HG03354 (cell line): Measurements from ENCODE around the gene SLC39A11.

Experiments
- ATAC-seq: cut with Tn5 transposase; IDR thresholded peaks from one replicate; pipeline ENCODE4 v1.9.1; 2021; ENCODE audit warnings: mild to moderate bottlenecking; ENCODE audit not compliant: unreplicated experiment, poor library complexity, severe bottlenecking

Gene SLC39A11

GRCh38 chr17:72935984-72936383 is 156.5 kb downstream of the SLC39A11 start:
- no peak for ATAC-seq

DNA sequence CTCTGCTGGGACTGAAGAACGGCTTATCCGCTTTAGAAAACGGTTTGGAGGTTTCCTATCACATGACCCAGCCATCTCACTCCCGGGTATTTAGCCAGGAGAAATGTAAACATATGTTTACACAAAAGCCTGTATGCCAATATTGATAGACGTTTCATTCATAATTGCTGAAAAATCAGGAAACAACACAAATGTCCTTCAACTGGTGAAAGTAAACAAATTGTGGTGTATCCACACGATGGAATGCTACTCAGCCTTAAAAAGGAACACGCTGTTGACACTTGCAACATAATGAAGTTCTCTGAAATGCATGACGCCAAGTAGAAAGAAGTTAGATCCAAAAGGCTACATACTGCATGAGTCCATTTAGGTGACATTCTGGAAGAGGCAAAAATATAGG is 157.6 kb downstream of the SLC39A11 start:
- no peak for ATAC-seq

GRCh38 chr17:72931635-72932034 is 160.9 kb downstream of the SLC39A11 start:
- ATAC-seq: no peak

DNA sequence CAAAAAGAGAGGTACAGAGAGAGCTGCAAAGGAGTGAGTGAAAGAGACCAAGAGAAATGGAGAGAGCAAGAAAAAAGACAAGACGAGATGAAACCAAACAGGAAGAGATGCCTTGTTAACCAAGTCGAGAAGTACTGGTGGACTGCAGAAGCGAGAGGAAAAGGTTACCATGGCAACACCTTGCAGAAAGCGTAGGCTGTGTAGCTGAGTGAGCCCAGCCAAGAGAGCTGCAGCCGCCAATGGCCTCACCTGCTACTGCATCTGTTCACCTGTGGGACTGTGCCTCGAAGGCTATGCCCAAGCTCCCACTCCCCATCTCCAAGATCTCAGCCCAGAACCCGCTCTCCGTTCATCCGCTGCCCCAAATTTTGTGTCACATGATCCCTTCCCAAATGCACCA is 161.3 kb downstream of the SLC39A11 start:
- no peak for ATAC-seq

GRCh38 chr17:72930031-72930430 is 162.5 kb downstream of the SLC39A11 start:
- ATAC-seq: no peak

DNA sequence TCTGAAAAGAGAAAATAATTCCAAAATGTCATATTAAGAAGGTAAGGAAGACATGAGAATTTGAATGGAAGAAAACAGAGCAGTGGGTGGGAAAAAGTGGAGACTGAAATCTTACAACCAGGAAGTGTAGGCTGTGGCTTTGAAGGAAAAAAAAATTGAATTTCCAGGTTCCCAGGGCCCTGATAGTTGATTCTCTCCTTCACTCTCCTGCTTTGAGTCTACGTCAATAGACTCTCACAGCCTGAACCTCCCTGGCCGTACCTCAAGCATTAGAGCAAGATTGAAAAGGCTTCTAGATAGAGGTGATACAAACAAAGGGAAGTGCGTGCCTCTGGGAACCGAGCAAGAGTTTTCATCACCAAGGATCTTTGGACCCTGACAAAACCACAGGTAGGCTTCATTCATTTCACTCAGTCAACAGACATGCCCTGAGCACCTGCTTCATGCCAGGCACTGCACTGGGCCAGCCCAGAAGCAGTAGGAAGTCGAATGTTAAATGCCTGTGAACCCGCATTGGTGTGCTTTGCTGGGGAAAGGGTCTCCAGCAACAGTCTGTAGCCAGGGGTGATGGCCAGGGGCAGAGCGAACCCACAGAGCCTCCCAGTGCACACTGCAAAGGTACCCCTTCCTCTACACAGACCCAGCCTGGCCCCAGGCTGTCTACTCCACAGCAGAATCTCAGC is 163.9 kb downstream of the SLC39A11 start:
- ATAC-seq: no peak

DNA sequence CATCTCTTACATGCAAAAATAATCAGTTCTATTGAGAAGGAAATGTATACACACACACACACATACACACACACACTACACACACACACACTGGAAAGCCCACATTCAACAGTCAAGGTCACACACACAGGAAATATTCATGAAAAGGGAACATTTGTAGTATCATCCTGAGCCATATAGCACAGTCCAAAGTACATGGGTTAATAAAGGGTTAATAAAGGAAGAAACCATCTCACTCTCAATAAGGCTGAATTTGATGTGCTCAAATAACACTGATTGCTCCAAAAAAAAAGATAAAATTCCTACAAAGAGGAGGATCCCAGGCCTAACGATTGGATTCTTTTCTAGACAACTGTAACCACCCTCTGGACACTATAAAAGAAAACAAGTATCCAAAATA is 164.7 kb downstream of the SLC39A11 start:
- ATAC-seq: no peak

- no peak for ATAC-seq
These were observed 165.3 kb downstream of the SLC39A11 start for GRCh38 chr17:72927146-72927545.

- ATAC-seq: no peak
These were observed 166.3 kb downstream of the SLC39A11 start for GRCh38 chr17:72926171-72926570.

DNA sequence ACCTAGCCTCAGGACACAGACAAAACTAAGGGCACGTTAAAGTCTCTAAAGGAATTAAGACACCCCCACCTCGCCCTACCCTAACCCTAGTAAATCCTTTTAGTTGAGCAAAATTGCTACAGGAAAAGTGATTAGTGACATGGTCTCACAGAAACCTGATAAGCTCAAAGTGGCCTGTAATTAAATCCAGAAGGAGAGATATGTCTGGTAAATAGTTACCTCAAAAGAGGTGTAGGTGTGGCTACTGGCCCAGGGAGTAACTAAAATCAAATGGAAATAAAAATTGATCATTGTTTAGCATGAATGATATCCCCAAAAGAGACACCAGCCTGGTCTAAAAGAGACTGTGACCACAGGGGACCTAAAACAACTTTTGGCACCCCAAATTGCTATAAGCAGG is 168.3 kb downstream of the SLC39A11 start:
- no peak for ATAC-seq

GRCh38 chr17:72922219-72922618 is 170.3 kb downstream of the SLC39A11 start:
- no peak for ATAC-seq

GRCh38 chr17:72921347-72922054 is 171.0 kb downstream of the SLC39A11 start:
- no peak for ATAC-seq

DNA sequence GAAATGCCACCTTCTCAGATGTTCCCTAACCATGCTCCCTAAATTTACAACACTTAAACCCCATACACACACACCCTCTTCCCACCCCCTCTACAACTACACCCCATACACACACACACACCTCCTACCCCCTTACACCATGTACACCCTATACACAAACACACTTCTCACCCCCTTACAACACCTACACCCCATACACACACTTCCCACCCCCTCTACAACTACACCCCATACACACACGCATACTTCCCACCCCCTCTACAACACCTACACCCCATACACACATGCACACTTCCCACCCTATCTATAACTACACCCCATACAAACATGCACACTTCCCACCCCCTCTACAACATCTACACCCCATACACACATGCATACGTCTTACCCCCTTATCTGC is 172.0 kb downstream of the SLC39A11 start:
- ATAC-seq: no peak

GRCh38 chr17:72916991-72917390 is 175.5 kb downstream of the SLC39A11 start:
- ATAC-seq: no peak

DNA sequence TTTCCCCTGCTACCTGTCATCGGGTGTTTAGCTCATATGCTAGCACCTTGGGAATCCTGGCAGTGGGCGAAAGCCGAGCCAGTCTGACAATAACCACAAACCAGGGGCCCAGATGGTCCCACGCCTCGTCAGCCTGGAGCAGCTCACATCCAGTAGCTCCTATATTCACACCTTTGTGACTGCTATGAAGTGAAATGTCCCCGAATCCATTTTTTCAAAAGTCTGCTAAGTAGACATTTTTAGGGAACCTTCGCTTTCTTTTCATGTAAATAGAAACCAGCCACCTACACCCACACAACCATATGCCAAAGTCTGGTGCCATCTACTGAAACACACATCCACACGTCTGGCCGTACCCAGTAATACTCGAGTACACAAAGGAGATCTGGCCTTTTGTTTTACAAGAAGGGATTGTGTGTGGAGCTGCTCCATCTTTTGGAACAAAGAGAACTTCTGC is 176.8 kb downstream of the SLC39A11 start:
- no peak for ATAC-seq

GRCh38 chr17:72913142-72913682 is 179.3 kb downstream of the SLC39A11 start:
- ATAC-seq: no peak

- no peak for ATAC-seq
These were observed 186.2 kb downstream of the SLC39A11 start for GRCh38 chr17:72906306-72906705.

DNA sequence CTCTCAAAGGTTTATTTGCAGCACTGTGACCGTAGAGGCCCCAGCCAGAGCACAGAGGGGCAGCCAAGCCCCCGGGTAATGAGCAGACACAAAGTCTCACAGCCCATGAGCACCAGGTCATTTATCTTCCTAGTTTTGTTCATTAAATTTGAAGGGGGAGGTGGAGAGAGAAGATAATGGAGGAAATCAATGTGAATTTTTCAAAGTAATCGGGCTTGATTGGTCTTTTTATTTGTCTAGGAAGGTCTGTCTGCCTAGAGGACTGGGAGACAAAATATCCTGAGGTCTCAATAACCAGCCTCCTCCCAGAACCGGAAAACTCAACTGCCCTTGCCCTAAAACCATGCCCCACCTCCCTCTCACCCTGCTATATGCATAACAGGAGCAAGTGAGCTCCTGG is 189.0 kb downstream of the SLC39A11 start:
- no peak for ATAC-seq

GRCh38 chr17:72901657-72902056 is 190.8 kb downstream of the SLC39A11 start:
- no peak for ATAC-seq

DNA sequence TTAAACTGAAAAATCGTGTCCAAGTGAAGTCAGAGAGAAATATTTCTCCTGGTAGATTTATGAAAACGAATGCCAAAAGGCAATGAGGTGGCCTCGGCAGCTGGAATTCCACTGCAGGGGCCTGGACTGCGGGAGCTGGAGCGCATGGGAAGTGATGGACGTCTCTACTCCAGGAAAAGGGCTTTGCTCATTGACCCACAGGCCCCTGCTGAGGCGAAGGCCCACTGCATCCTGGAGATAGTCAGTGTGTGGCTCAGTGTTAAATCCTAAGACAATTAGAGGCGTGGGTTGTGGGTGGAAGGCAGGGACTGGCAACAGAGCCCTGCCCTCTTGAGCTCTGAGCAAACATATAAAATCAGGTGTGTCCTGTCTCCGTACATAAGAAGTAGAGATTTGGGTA is 191.4 kb downstream of the SLC39A11 start:
- ATAC-seq: no peak

DNA sequence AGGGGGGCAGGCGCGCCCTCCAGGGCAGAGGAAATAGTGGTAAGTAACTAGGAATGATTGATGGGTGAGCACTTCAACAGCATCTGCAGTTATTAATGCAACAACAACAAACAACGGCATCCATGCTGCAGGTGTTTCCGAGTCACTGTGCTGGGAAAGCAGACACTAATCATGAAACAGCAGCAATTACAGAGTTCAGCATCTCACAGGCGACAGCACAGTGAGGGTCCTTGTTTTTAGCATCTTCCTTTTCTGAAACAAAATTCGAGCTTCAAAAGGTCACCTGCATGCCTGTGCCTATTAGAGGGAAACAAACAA is 191.9 kb downstream of the SLC39A11 start:
- ATAC-seq: no peak
